NCI-H345 treated with DMSO at 0.1 percent for 48 hours (cell line): Measurements from ENCODE around the gene ASXL3.

Source experiments
- DNase-seq: peaks from one replicate; lab custom pipeline; 2025; ENCODE audit not compliant: unreplicated experiment; lab: John Stamatoyannopoulos, UW

ASXL3 gene

GRCh38 chr18:33581856-33582255 is 3.8 kb downstream of the ASXL3 start:
- no peak for DNase-seq

DNA sequence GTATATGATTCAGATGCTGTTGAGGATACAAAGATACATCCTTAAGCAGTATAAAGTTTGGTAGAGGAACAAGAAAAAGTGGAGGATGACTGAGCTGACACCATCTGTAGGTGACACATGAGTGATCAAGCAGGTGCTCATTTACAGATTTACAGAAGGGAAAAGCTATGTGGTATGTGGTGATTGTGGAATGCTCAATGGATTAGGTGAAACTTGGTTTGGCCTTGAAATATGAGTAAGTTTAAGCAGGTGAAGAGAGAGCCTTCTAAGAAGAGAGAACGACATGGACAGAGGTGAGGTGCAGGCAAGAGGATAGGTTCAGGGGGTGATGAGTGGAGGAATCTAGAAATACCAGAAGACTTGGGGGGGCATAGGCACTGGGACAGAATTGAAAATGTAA is 5.9 kb downstream of the ASXL3 start:
- no peak for DNase-seq

GRCh38 chr18:33584548-33585430 is 6.8 kb downstream of the ASXL3 start:
- DNase-seq = peak; percentile 53

DNA sequence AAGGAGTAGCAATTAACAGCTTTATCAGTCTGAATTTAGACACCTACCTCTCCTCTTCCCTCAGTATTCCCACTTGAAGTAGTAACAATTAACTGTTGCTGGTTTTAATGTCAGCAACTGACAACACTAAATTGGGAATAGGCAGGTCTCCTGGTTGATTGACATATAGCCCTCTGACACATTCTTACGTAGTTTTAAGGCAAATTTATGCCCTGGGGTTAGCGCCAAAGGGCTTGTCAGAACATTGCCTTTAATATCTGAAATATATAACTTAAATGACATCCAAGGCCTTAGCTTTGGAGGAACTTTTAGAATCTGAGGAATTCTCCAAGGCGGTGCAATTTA is 7.4 kb downstream of the ASXL3 start:
- no peak for DNase-seq

- DNase-seq = no peak
Observed at GRCh38 chr18:33588361-33588760, 10.3 kb downstream of the ASXL3 start.

- DNase-seq = no peak
Observed at GRCh38 chr18:33593261-33593660, 15.2 kb downstream of the ASXL3 start.

DNA sequence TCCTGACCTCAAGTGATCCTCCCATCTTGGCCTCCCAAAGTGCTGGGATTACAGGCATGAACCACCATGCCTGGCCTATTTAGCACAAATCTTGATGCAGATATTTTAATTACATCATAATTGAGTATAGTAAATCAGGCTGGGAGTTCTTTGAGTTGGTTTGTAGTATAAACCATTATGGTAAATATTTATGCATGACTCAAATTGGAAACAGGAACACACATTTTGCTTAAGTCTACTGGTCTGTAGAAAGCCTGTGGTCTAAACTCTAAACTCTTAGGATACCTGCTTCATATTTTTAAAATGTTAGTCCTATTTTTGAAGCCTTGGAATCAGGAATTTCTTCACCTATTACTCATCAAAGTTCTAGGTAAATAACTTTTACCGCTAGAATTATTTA is 16.8 kb downstream of the ASXL3 start:
- DNase-seq = no peak

GRCh38 chr18:33596178-33596854 is 18.3 kb downstream of the ASXL3 start:
- no peak for DNase-seq

GRCh38 chr18:33600846-33601245 is 22.8 kb downstream of the ASXL3 start:
- no peak for DNase-seq

DNA sequence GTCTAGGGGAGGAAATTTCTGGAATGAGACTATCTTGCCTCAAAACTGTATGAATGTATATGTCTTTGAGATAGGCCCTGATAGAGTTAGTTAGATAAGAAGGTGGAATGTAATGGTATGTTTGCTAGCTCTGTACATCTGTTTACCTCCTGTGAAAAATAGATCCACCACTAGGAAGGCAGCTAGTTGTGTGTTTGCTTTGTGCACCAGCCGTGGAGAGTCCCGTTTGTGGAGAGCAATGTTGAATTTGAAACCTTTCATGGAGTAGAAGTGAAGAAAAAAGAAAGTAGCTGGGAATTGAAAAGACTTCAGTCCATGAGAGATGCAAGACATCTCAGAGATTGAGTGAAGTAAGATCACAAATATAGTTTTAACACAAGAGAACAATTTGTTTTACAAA is 25.4 kb downstream of the ASXL3 start:
- DNase-seq = no peak

DNA sequence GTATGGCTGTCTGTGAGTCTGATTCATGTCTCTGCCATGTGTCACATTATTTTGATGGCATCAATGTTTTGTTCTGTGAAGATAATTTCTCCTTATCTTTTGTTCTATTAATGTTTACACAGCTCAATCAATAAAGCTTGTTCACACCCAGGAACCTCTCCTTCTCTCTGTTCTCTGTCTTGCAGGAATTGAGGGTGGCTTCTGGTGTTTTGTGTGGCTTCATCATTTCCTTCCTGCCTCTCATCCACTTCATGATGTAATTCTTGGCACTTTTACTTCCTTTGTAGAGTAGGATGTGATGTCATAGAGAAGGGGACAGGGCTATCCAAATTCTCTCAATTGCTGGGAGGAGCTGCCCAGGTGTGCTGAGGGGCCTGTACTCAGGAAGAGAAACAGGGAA is 27.2 kb downstream of the ASXL3 start:
- DNase-seq = no peak

- no peak for DNase-seq
Observed at GRCh38 chr18:33606621-33607020, 28.6 kb downstream of the ASXL3 start.

GRCh38 chr18:33611525-33612135 is 33.6 kb downstream of the ASXL3 start:
- no peak for DNase-seq

GRCh38 chr18:33612632-33613031 is 34.6 kb downstream of the ASXL3 start:
- no peak for DNase-seq

DNA sequence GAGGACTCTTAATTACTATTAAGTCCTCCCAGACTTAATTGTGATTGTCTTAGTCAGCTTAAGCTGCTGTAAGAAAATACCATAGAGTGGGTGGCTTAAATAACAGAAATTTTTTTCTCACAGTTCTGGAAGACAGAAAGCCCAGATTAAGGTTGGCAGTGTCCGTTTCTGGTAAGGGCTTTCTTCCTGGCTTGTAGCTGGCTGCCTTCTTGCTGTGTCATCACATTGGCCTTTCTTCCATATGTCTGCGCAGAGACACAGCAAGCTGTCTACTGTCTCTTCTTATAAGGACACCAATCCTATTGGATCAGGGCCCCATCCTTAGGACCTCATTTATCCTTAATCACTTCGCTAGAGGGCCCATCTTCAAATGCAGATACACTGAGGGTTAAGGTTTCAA is 38.5 kb downstream of the ASXL3 start:
- DNase-seq = no peak

DNA sequence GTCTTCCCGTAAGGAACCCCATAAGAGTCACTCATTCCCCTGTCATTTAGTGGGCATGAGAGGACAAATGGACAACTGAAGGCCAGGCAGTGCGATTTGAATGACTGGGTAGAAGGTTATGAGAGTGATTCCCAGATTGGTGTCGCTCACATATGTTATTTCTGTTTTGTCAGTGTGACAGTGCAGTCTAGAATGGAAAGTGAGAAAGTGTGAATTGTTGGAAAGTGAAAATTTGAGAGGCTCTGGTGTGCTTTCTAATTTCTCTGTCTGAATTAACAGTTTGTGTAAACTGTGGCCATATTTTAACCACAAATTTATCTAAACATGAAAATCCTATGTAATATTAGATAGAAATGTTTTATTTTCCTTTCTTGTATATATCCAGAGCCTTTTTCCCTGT is 49.1 kb downstream of the ASXL3 start:
- no peak for DNase-seq

- DNase-seq = no peak
Observed at GRCh38 chr18:33630476-33630875, 52.5 kb downstream of the ASXL3 start.

GRCh38 chr18:33641141-33641540 is 63.1 kb downstream of the ASXL3 start:
- DNase-seq = no peak

GRCh38 chr18:33644494-33644893 is 66.5 kb downstream of the ASXL3 start:
- no peak for DNase-seq

GRCh38 chr18:33647365-33647764 is 69.3 kb downstream of the ASXL3 start:
- DNase-seq = no peak

DNA sequence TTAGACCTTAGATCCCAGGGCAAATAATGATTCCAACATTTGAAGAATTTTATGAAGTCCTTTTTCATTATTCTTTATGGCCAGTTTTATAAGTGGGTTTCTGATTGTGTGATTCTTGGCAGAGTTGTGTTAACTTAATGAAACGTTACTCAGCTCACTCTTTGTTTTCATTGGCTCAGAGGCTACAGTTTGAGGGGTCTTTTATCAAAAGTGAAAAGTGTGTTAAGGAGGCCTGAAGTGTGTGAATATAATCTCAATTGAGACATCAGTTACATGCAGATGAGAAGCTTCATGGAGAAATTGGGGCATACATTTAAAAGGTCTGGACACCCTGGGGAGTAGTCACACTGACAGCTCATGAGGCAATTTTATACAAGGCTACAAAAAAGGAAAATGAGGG is 74.6 kb downstream of the ASXL3 start:
- no peak for DNase-seq

GRCh38 chr18:33653231-33653630 is 75.2 kb downstream of the ASXL3 start:
- DNase-seq = no peak
